Stimulated activated naive CD8-positive, alpha-beta T cell treated with anti-CD3 and anti-CD28 coated beads, Interleukin-15, Interleukin-2, amounts not matched to agents 100 ng/mL and 50 ng/mL, for 24 hours (primary cell): ENCODE results near the gene PSMB11.

Source experiments
- H3K27ac Mint-ChIP-seq: one replicate; pipeline ENCODE4 v1.8.0; 2021; ENCODE audit warnings: mild to moderate bottlenecking, mixed read lengths
- H3K27me3 Mint-ChIP-seq: one replicate; pipeline ENCODE4 v1.8.0; 2021; ENCODE audit warnings: mixed read lengths
- H3K36me3 Mint-ChIP-seq: one replicate; pipeline ENCODE4 v1.8.0; 2021; ENCODE audit warnings: low read depth, mixed read lengths
- H3K4me1 Mint-ChIP-seq: one replicate; pipeline ENCODE4 v1.8.0; 2021; ENCODE audit warnings: low read depth, mixed read lengths
- H3K4me3 Mint-ChIP-seq: one replicate; pipeline ENCODE4 v1.8.0; 2021; ENCODE audit warnings: mild to moderate bottlenecking, mixed read lengths
- H3K9me3 Mint-ChIP-seq: one replicate; pipeline ENCODE4 v1.8.0; 2021; ENCODE audit warnings: mixed read lengths

Gene PSMB11

DNA sequence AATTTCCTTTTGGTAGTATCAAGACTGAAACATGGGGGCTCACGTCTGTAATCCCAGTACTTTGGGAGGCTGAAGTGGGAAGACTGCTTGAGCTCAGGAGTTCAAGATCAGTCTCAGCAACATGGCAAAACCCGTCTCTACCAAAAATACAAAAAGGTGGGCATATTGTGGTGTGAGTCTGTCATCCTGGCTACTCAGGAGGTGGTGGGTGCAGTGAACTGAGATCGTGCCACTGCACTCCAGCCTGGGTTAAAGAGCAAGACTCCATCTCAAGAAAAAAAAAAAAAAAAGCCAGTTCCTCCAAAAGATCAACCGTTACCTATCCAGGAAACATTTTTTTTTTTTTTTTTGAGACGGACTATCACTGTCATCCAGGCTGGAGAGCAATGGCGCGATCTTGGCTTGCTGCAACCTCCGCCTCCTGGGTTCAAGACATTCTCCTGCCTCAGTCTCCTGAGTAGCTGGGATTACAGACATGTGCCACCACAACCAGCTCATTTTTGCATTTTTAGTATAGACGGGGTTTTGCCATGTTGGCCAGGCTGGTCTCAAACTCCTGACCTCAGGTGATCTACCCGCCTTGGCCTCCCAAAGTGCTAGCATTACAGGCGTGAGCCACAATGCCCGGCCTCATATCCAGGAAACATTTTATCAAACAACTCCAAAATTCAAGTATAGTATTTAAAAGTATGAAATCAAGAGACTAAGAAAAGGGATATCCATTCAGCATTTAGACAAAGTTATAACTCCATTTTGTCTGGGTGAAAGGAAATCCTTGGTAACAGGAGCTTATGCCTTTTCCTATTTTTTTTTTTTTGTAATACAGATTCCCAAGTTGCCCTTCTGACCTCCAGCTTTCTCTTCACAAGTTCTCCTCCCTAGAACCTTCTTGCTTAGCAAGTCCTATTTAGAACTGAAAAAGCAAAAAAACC is 49.5 kb downstream of the PSMB11 start:
- peak overlapping the region; percentile 75 for H3K27ac Mint-ChIP-seq

GRCh38 chr14:23093104-23093503 is 51.1 kb downstream of the PSMB11 start:
- H3K4me1 Mint-ChIP-seq: peaks cover 24% of the 10 kb centered on the region
- peak overlapping the region; percentile 1 for H3K27ac Mint-ChIP-seq
- no peak overlapping the region for H3K4me3 Mint-ChIP-seq
- H3K9me3 Mint-ChIP-seq: no peaks in the 10 kb centered on the region
- peaks cover 49% of the 10 kb centered on the region for H3K36me3 Mint-ChIP-seq
- no peaks in the 10 kb centered on the region for H3K27me3 Mint-ChIP-seq

More for the DNA sequence above, 49.5 kb downstream of the PSMB11 start:
- Mint-ChIP-seq H3K27me3 (no peaks in the 10 kb centered on the region), H3K9me3 (no peaks in the 10 kb centered on the region), H3K36me3 (peaks cover 53% of the 10 kb centered on the region), H3K4me3 (no peak overlapping the region), H3K4me1 (peaks cover 25% of the 10 kb centered on the region)

DNA sequence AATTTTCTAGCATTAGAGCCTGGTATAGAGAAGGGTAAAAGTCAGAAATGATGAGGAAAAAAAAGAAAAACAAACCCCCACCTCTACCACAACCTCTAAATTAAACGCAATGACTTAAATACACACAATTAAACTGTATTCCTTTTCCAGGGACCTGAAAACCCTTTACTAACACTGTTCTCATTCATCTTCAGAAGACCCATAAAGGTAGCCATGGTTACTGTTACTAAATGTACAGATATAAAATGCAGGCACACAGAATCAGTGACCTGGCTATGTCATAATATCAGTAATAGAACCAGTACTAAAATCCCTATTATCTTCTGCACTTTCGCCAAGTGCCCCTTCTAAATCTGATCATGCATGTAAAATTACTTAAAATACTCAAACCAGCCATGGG is 51.5 kb downstream of the PSMB11 start:
- Mint-ChIP-seq H3K36me3 (peaks cover 50% of the 10 kb centered on the region), H3K4me3 (no peak overlapping the region), H3K4me1 (peaks cover 24% of the 10 kb centered on the region), H3K9me3 (no peaks in the 10 kb centered on the region), H3K27me3 (no peaks in the 10 kb centered on the region), H3K27ac (peak overlapping the region; percentile 1)
